ENCODE results near the gene IFIT5.

- TF ChIP-seq CTCF (conservative IDR thresholded peaks at IDR 0.05; ENCODE audit: low read length): no peak
- no peak for TF ChIP-seq EZH2phosphoT487 (IDR thresholded peaks at IDR 0.05; ENCODE audit: borderline replicate concordance, low read depth, low read length)
These were observed 23.7 kb upstream of the IFIT5 start for GRCh38 chr10:89390476-89391225.
